Measurements from ENCODE around the gene VPS45.

Gene VPS45

GRCh38 chr1:150065184-150065871 lies 2.2 kb upstream of the VPS45 start:
- TF ChIP-seq ARNTL (CRISPR knock-in tag; IDR thresholded peaks at IDR 0.05; ENCODE audit: borderline replicate concordance, low read depth) (no peak), SNAI2 (CRISPR knock-in tag; IDR thresholded peaks at IDR 0.05) (no peak), CREB5 (CRISPR knock-in tag; IDR thresholded peaks at IDR 0.05; ENCODE audit: low read depth) (no peak), RARB (CRISPR knock-in tag; IDR thresholded peaks at IDR 0.05) (0 out of 2 replicates have a peak, but pooled peaks have one; percentile 28), PPARA (CRISPR knock-in tag; IDR thresholded peaks at IDR 0.05; ENCODE audit: borderline replicate concordance) (no peak), TSHZ2 (CRISPR knock-in tag; IDR thresholded peaks at IDR 0.05) (no peak), ZFP30 (CRISPR knock-in tag; IDR thresholded peaks at IDR 0.05) (no peak), ZC3H10 (CRISPR knock-in tag; IDR thresholded peaks at IDR 0.05) (peak; percentile 27; the same call in 1 of the 2 replicates), CSDC2 (CRISPR knock-in tag; IDR thresholded peaks at IDR 0.05) (no peak), OSR1 (CRISPR knock-in tag; IDR thresholded peaks at IDR 0.05) (peak; percentile 67; the same call in 1 of the 2 replicates), ZFP3 (CRISPR knock-in tag; IDR thresholded peaks at IDR 0.05) (no peak)
- ATAC-seq, result no peak

- TF ChIP-seq CSDC2 (CRISPR knock-in tag; IDR thresholded peaks at IDR 0.05) (no peak), TOX (CRISPR knock-in tag; IDR thresholded peaks at IDR 0.05; ENCODE audit: borderline replicate concordance) (no peak), ZC3H10 (CRISPR knock-in tag; IDR thresholded peaks at IDR 0.05) (no peak), PPARA (CRISPR knock-in tag; IDR thresholded peaks at IDR 0.05; ENCODE audit: borderline replicate concordance) (no peak), RARB (CRISPR knock-in tag; IDR thresholded peaks at IDR 0.05) (no peak), TCF4 (CRISPR knock-in tag; IDR thresholded peaks at IDR 0.05; ENCODE audit: borderline replicate concordance) (no peak), CREB5 (CRISPR knock-in tag; IDR thresholded peaks at IDR 0.05; ENCODE audit: low read depth) (no peak), ZNF70 (CRISPR knock-in tag; IDR thresholded peaks at IDR 0.05) (no peak), ZFP30 (CRISPR knock-in tag; IDR thresholded peaks at IDR 0.05) (no peak), SNAI2 (CRISPR knock-in tag; IDR thresholded peaks at IDR 0.05) (no peak), ZFP3 (CRISPR knock-in tag; IDR thresholded peaks at IDR 0.05) (no peak), ARNTL (CRISPR knock-in tag; IDR thresholded peaks at IDR 0.05; ENCODE audit: borderline replicate concordance, low read depth) (no peak)
- no peak for ATAC-seq
These were observed 1.2 kb upstream of the VPS45 start for GRCh38 chr1:150066328-150066727.

GRCh38 chr1:150066838-150067183 lies 765 bp upstream of the VPS45 start:
- TF ChIP-seq SNAI2 (CRISPR knock-in tag; IDR thresholded peaks at IDR 0.05) (no peak), CSRNP3 (CRISPR knock-in tag; IDR thresholded peaks at IDR 0.05) (no peak), PATZ1 (CRISPR knock-in tag; IDR thresholded peaks at IDR 0.05; ENCODE audit: borderline replicate concordance) (no peak), RARB (CRISPR knock-in tag; IDR thresholded peaks at IDR 0.05) (no peak), ZFP3 (CRISPR knock-in tag; IDR thresholded peaks at IDR 0.05) (no peak), TOX (CRISPR knock-in tag; IDR thresholded peaks at IDR 0.05; ENCODE audit: borderline replicate concordance) (no peak), ZNF565 (CRISPR knock-in tag; conservative IDR thresholded peaks at IDR 0.05; ENCODE audit: low read depth) (no peak), ISL1 (CRISPR knock-in tag; IDR thresholded peaks at IDR 0.05) (no peak), ZC3H10 (CRISPR knock-in tag; IDR thresholded peaks at IDR 0.05) (no peak), TCF4 (CRISPR knock-in tag; IDR thresholded peaks at IDR 0.05; ENCODE audit: borderline replicate concordance) (no peak), ZNF70 (CRISPR knock-in tag; IDR thresholded peaks at IDR 0.05) (no peak), BACH2 (CRISPR knock-in tag; IDR thresholded peaks at IDR 0.05; ENCODE audit: borderline replicate concordance) (no peak), ZFP30 (CRISPR knock-in tag; IDR thresholded peaks at IDR 0.05) (no peak), ARNTL (CRISPR knock-in tag; IDR thresholded peaks at IDR 0.05; ENCODE audit: borderline replicate concordance, low read depth) (no peak), ESRRG (CRISPR knock-in tag; IDR thresholded peaks at IDR 0.05) (no peak)
- ATAC-seq, result peak; percentile 57

Data from SK-N-SH treated with all-trans-retinoic acid at 6 μM for 48 hours (cell line).